SK-N-SH treated with all-trans-retinoic acid at 6 μM for 48 hours (cell line): ENCODE data around the gene FPR2.
A peak's percentile ranks its signal among the peaks of the same experiment; 100 is the strongest.

Experiments
- ATAC-seq: fragments of 200-7000 bp; cut with Tn5 transposase; 3 replicates; pipeline ENCODE4 v1.9.1; 2020; ENCODE audit warnings: mild to moderate bottlenecking, moderate library complexity
- ARNTL ChIP-seq: fragments of 450-650 bp; formaldehyde crosslinking; IDR thresholded peaks from 2 replicates; pipeline ENCODE4 v1.5.0; 2020; ENCODE audit warnings: low read depth, mild to moderate bottlenecking, moderate library complexity, borderline replicate concordance
- BACH2 ChIP-seq: fragments of 250-450 bp; sonication (Bioruptor Pico); IDR thresholded peaks from 2 replicates; pipeline ENCODE4 v1.9.0; 2021; ENCODE audit warnings: mild to moderate bottlenecking, borderline replicate concordance
- CSDC2 ChIP-seq: fragments of 250-450 bp; sonication (Bioruptor Pico); IDR thresholded peaks from 2 replicates; pipeline ENCODE4 v1.5.0; 2020; ENCODE audit warnings: mild to moderate bottlenecking, moderate library complexity
- CSRNP3 ChIP-seq: fragments of 250-450 bp; sonication (Bioruptor Pico); IDR thresholded peaks from 2 replicates; pipeline ENCODE4 v1.5.1; 2021; ENCODE audit warnings: mild to moderate bottlenecking, moderate library complexity
- ESRRG ChIP-seq: fragments of 250-450 bp; sonication (Bioruptor Pico); IDR thresholded peaks from 2 replicates; pipeline ENCODE4 v1.6.1; 2021; ENCODE audit warnings: mild to moderate bottlenecking
- GLIS3 ChIP-seq: fragments of 250-450 bp; sonication (Bioruptor Pico); IDR thresholded peaks from 2 replicates; pipeline ENCODE4 v1.5.0; 2020; ENCODE audit warnings: mild to moderate bottlenecking, moderate library complexity
- OSR1 ChIP-seq: fragments of 250-450 bp; sonication (Bioruptor Pico); IDR thresholded peaks from 2 replicates; pipeline ENCODE4 v1.8.0; 2022; ENCODE audit warnings: moderate library complexity, mild to moderate bottlenecking, inconsistent platforms
- POU6F1 ChIP-seq: fragments of 250-450 bp; sonication (Bioruptor Pico); IDR thresholded peaks from 2 replicates; pipeline ENCODE4 v1.8.0; 2021; ENCODE audit warnings: low read depth, mild to moderate bottlenecking, moderate library complexity, borderline replicate concordance
- RARB ChIP-seq: fragments of 250-450 bp; sonication (Bioruptor Pico); IDR thresholded peaks from 2 replicates; pipeline ENCODE4 v1.8.0; 2021; ENCODE audit warnings: mild to moderate bottlenecking, moderate library complexity
- SNAI2 ChIP-seq: fragments of 250-450 bp; sonication (Bioruptor Pico); IDR thresholded peaks from 2 replicates; pipeline ENCODE4 v1.5.0; 2020; ENCODE audit warnings: mild to moderate bottlenecking, moderate library complexity
- TCF4 ChIP-seq: fragments of 250-450 bp; sonication (Bioruptor Pico); IDR thresholded peaks from 2 replicates; pipeline ENCODE4 v1.8.0; 2021; ENCODE audit warnings: mild to moderate bottlenecking, moderate library complexity, borderline replicate concordance
- TOX ChIP-seq: fragments of 250-450 bp; sonication (Bioruptor Pico); IDR thresholded peaks from 2 replicates; pipeline ENCODE4 v1.8.0; 2021; ENCODE audit warnings: mild to moderate bottlenecking, moderate library complexity, borderline replicate concordance
- TSHZ2 ChIP-seq: fragments of 250-450 bp; sonication (Bioruptor Pico); IDR thresholded peaks from 2 replicates; pipeline ENCODE4 v1.5.0; 2020; ENCODE audit warnings: mild to moderate bottlenecking, moderate library complexity
- ZC3H10 ChIP-seq: fragments of 250-450 bp; sonication (Bioruptor Pico); IDR thresholded peaks from 2 replicates; pipeline ENCODE4 v1.5.1; 2021; ENCODE audit warnings: mild to moderate bottlenecking, moderate library complexity
- ZFP3 ChIP-seq: fragments of 250-450 bp; sonication (Bioruptor Pico); IDR thresholded peaks from 2 replicates; pipeline ENCODE4 v1.5.0; 2020; ENCODE audit warnings: mild to moderate bottlenecking, moderate library complexity
- ZFP30 ChIP-seq: fragments of 450-650 bp; formaldehyde crosslinking; IDR thresholded peaks from 2 replicates; pipeline ENCODE4 v1.5.0; 2022; ENCODE audit warnings: mild to moderate bottlenecking, moderate library complexity
- ZNF70 ChIP-seq: fragments of 450-650 bp; formaldehyde crosslinking; IDR thresholded peaks from 2 replicates; pipeline ENCODE4 v1.5.0; 2020; ENCODE audit warnings: mild to moderate bottlenecking, moderate library complexity
- ZNF8 ChIP-seq: fragments of 450-650 bp; formaldehyde crosslinking; IDR thresholded peaks from 2 replicates; pipeline ENCODE4 v1.5.0; 2020; ENCODE audit warnings: mild to moderate bottlenecking, moderate library complexity
- TF ChIP-seq, protein P1 (sequence below): fragments of 250-450 bp; sonication (Bioruptor Pico); IDR thresholded peaks from 2 replicates; pipeline ENCODE4 v1.5.1; 2020; ENCODE audit warnings: low read depth, mild to moderate bottlenecking, moderate library complexity
- TF ChIP-seq, protein P2 (sequence below): fragments of 250-450 bp; sonication (Bioruptor Pico); IDR thresholded peaks from 2 replicates; pipeline ENCODE4 v1.8.0; 2020; ENCODE audit warnings: mild to moderate bottlenecking, moderate library complexity, borderline replicate concordance

FPR2 gene

DNA sequence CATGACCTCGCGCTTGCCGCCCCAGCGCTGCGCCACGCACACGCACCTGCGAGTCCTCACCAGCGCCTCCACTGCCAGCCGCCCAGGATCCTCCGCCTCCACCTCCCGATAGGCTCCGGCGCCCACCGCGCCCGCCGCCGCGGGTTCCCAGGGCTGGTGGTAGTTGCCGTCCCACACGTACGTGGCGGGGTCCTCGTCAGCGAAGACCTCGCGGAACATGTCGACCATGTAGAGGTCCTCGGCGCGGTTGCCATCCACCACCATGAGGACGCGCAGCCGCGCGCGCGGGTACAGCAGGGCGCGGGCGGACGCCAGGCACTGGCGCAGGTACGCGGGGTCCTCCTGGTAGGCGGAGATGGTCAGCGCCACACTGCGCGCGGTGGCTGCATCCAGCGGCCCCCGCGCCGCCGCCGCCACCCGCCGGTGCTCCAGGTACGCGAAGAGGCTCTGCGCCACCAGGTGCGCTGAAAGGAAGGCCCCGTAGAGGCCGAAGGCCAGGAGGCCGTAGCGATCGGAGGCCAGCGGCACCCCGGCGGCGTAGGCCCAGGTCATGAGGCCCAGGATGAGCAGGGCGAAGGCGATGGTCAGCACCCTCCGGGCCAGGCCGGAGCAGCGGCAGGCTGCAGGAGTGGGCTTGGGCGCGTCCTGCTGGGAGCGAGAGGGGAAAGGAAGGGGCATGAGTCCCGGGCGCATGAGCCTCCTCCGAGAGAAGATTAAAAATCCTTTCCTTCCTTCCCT is 41.6 kb upstream of the FPR2 start:
- no peak for TF ChIP-seq GLIS3
- TF ChIP-seq ZNF70 = no peak
- peak; percentile 34; the same call in 2 of the 3 replicates for ATAC-seq

DNA sequence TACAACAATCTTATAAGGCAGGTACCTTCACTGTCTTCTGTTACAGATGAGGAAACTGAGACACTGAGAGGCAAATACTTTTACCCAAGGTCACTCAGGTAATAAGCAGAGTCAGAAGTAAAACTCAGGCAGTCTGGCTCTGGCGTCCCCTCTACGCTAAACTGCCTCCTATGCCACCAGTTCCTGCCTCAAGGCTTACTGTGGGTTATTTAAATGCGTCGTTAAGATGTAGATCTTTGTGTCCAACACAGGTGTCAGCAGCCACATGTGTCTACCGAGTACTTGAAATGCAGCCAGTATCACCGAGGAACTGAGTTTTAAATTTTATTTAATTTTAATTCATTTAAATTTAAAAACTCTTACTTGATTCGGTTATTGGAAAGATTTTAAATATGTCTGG is 39.1 kb upstream of the FPR2 start:
- ATAC-seq = no peak
- TF ChIP-seq, protein P1, sequence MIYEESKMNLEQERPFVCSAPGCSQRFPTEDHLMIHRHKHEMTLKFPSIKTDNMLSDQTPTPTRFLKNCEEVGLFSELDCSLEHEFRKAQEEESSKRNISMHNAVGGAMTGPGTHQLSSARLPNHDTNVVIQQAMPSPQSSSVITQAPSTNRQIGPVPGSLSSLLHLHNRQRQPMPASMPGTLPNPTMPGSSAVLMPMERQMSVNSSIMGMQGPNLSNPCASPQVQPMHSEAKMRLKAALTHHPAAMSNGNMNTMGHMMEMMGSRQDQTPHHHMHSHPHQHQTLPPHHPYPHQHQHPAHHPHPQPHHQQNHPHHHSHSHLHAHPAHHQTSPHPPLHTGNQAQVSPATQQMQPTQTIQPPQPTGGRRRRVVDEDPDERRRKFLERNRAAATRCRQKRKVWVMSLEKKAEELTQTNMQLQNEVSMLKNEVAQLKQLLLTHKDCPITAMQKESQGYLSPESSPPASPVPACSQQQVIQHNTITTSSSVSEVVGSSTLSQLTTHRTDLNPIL (CRISPR knock-in tag) = no peak
- TF ChIP-seq GLIS3 = no peak
- TF ChIP-seq ZC3H10 (CRISPR knock-in tag) = no peak
- no peak for TF ChIP-seq BACH2 (CRISPR knock-in tag)
- TF ChIP-seq CSDC2 (CRISPR knock-in tag) = no peak
- no peak for TF ChIP-seq OSR1 (CRISPR knock-in tag)
- TF ChIP-seq SNAI2 (CRISPR knock-in tag) = no peak
- no peak for TF ChIP-seq ZFP30
- TF ChIP-seq ESRRG (CRISPR knock-in tag) = no peak

- TF ChIP-seq GLIS3 (no peak), ZNF70 (no peak), ARNTL (CRISPR knock-in tag) (no peak), TSHZ2 (no peak), ZFP30 (no peak), SNAI2 (CRISPR knock-in tag) (no peak), BACH2 (CRISPR knock-in tag) (no peak), OSR1 (CRISPR knock-in tag) (no peak), ZNF8 (CRISPR knock-in tag) (no peak), ZFP3 (CRISPR knock-in tag) (no peak), CSDC2 (CRISPR knock-in tag) (no peak), RARB (CRISPR knock-in tag) (no peak), CSRNP3 (CRISPR knock-in tag) (no peak), ZC3H10 (CRISPR knock-in tag) (no peak), POU6F1 (CRISPR knock-in tag) (no peak), TOX (CRISPR knock-in tag) (no peak), TCF4 (CRISPR knock-in tag) (no peak)
- TF ChIP-seq, protein P2, sequence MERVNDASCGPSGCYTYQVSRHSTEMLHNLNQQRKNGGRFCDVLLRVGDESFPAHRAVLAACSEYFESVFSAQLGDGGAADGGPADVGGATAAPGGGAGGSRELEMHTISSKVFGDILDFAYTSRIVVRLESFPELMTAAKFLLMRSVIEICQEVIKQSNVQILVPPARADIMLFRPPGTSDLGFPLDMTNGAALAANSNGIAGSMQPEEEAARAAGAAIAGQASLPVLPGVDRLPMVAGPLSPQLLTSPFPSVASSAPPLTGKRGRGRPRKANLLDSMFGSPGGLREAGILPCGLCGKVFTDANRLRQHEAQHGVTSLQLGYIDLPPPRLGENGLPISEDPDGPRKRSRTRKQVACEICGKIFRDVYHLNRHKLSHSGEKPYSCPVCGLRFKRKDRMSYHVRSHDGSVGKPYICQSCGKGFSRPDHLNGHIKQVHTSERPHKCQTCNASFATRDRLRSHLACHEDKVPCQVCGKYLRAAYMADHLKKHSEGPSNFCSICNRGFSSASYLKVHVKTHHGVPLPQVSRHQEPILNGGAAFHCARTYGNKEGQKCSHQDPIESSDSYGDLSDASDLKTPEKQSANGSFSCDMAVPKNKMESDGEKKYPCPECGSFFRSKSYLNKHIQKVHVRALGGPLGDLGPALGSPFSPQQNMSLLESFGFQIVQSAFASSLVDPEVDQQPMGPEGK (CRISPR knock-in tag) = no peak
Observed at GRCh38 chr19:51722492-51722891, 38.5 kb upstream of the FPR2 start.

More at GRCh38 chr19:51722492-51722891, 38.5 kb upstream of the FPR2 start:
- ATAC-seq = no peak
